ENCODE data around the gene CHI3L2. TPM values are rescaled to one million over a fixed set of nuclear protein-coding genes. Genes with fewer than 3 reads are reported as not detected.

CHI3L2 gene
- total and polyA plus RNA-seq, 2 of the 13 experiments (the other 11 are each of a cell fraction or from before 2014, with no cell fraction given) = 0.46 to 1.7 TPM

DNA sequence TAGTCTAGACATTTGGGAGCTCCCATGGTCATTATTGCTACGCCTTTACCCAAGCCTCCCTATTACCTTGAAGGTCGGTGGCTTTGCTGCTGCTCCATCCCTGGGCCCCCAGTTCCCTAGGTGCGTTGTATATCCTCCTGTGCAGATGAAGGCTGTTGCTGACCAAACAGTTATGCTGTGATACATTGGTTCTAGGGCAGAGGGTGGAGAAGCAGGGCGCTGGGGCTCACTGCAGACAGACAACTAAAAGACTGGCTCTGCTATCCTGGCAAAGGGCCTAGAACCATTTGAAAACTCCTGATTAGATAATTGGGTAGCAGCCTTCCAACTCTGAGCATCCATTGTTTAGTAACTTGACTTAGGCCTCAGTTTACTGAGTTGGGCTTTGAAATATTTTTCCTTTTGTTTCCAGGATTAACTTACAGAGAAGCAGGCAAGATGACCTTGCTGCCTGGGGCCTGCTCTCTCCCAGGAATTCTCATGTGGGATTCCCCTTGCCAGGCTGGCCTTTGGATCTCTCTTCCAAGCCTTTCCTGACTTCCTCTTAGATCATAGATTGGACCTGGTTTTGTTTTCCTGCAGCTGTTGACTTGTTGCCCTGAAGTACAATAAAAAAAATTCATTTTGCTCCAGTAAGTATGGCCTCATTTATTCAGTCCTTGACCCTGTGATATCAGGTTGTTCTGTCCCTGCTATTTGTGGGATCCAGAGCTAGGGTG, 15.5 kb downstream of the CHI3L2 start:
- Histone ChIP-seq H3K9ac (ENCODE audit: insufficient read depth, low read depth, low read length) (no peak overlapping the region; the same call in 1 of the 2 replicates), H3K4me1 (ENCODE audit: insufficient read depth, low read length) (peaks cover 81% of the 10 kb centered on the region), H3K27ac (ENCODE audit: extremely low read length, insufficient read depth, low read length) (peak overlapping the region; percentile 54), H3K4me2 (ENCODE audit: low read depth, low read length) (peak overlapping the region; percentile 32), H3K27me3 (ENCODE audit: control insufficient read depth in 1 of 2, insufficient read depth in 2 of 2, low read length in 2 of 2) (no peaks in the 10 kb centered on the region), H4K20me1 (ENCODE audit: insufficient read depth, low read length) (no peaks in the 10 kb centered on the region), H2AFZ (ENCODE audit: low read length) (no peak overlapping the region), H3K9me3 (ENCODE audit: low read length) (no peaks in the 10 kb centered on the region), H3K36me3 (replicated peaks in 1 of 2; ENCODE audit: control insufficient read depth in 1 of 2, insufficient read depth in 2 of 2, low read length in 2 of 2) (no peaks in the 10 kb centered on the region), H3K4me3 (replicated peaks in 1 of 3; ENCODE audit: insufficient read depth in 1 of 3, low read depth in 2 of 3, low read length in 3 of 3) (no peak overlapping the region), H3K79me2 (ENCODE audit: insufficient read depth, low read length) (no peaks in the 10 kb centered on the region)
- FAIRE-seq (no peak), DNase-seq (ENCODE audit: low spot score) (peak; percentile 38), ATAC-seq (peak; percentile 45; the same call in 1 of the 3 replicates)
- in situ Hi-C loops (cut with HindIII; ENCODE audit: extremely low pct_ligation_motif_present, low pct_unique_long_range_greater_than_20kb) = no loop called here
- ChIA-PET POLR2A (interaction anchor here (1.1 kb wide), 1 partner anchor 14 kb away, joined by 4 read pairs; no protein-coding TSS in a partner anchor), CTCF (ENCODE audit: low intra/inter-chr PET ratio, low total read pairs) (no interaction called here)
- no TSS peak for BruUV-seq (replicated peaks)
- intact Hi-C loops (cut with micrococcal nuclease; ENCODE audit: unreplicated experiment) = no loop called here
- WGBS (ENCODE audit: low lambda C conversion rate) = 67% methylated on average over 4 of the region's 4 CpGs
- TF ChIP-seq FOXJ3 (CRISPR knock-in tag; IDR thresholded peaks at IDR 0.05; ENCODE audit: borderline replicate concordance) (no peak), BRF2 (CRISPR knock-in tag; IDR thresholded peaks at IDR 0.05) (no peak), TMF1 (CRISPR knock-in tag; IDR thresholded peaks at IDR 0.05; ENCODE audit: low read depth) (no peak), CCDC6 (CRISPR knock-in tag; IDR thresholded peaks at IDR 0.05) (no peak), ZSCAN31 (CRISPR knock-in tag; IDR thresholded peaks at IDR 0.05; ENCODE audit: low read depth) (no peak), PCBP2 (optimal IDR thresholded peaks at IDR 0.05; ENCODE audit: low read depth, low read length, poor library complexity, severe bottlenecking) (no peak), RARA (CRISPR knock-in tag; IDR thresholded peaks at IDR 0.05) (peak; percentile 46; the same call in 1 of the 2 replicates), RFXANK (CRISPR knock-in tag; IDR thresholded peaks at IDR 0.05) (no peak), CREBL2 (CRISPR knock-in tag; IDR thresholded peaks at IDR 0.05; ENCODE audit: borderline replicate concordance) (no peak), HNRNPUL1 (IDR thresholded peaks at IDR 0.05; ENCODE audit: low read depth, low read length) (no peak), ZNF446 (CRISPR knock-in tag; IDR thresholded peaks at IDR 0.05) (no peak), ZNF44 (CRISPR knock-in tag; IDR thresholded peaks at IDR 0.05) (no peak), ZNF318 (CRISPR knock-in tag; IDR thresholded peaks at IDR 0.05) (no peak), MAFK (conservative IDR thresholded peaks at IDR 0.05 in 1 of 2, IDR thresholded peaks at IDR 0.05 in 1 of 2; ENCODE audit: low read length in 2 of 2) (no peak), SPEN (CRISPR knock-in tag; IDR thresholded peaks at IDR 0.05; ENCODE audit: low read depth) (0 out of 2 replicates have a peak, but pooled peaks have one; percentile 17)

Data from HepG2 (cell line).